Renal pelvis (tissue), 4 donors: ENCODE results near the gene WNT8B. TPM values are rescaled to one million over a fixed set of nuclear protein-coding genes. Genes with fewer than 3 reads are reported as not detected.

ENCODE experiments used
- DNase-seq: peaks from one replicate; pipeline ENCODE4 v3.0.0-alpha.2; 2013
- polyA plus RNA-seq, 3 donors: library from polyadenylated mRNA; unstranded; fragments of 120-200 nt; gene quantifications; one replicate each; pipeline ENCODE4 v1.2.1, GENCODE V29; 2013; ENCODE audit not compliant: insufficient read length in 3 of 3

The WNT8B gene
- polyA plus RNA-seq, 3 donors = 0.69 to 0.98 (median 0.74) TPM

DNA sequence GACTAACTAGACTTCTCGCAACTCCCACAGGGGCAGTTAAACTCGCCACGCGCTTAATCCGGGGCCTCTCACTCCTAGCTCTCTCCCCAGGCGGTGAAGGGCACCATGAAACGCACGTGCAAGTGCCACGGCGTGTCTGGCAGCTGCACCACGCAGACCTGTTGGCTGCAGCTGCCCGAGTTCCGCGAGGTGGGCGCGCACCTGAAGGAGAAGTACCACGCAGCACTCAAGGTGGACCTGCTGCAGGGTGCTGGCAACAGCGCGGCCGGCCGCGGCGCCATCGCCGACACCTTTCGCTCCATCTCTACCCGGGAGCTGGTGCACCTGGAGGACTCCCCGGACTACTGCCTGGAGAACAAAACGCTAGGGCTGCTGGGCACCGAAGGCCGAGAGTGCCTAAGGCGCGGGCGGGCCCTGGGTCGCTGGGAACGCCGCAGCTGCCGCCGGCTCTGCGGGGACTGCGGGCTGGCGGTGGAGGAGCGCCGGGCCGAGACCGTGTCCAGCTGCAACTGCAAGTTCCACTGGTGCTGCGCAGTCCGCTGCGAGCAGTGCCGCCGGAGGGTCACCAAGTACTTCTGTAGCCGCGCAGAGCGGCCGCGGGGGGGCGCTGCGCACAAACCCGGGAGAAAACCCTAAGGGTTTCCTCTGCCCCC is 19.5 kb downstream of the WNT8B start:
- peak; percentile 79 for DNase-seq

DNA sequence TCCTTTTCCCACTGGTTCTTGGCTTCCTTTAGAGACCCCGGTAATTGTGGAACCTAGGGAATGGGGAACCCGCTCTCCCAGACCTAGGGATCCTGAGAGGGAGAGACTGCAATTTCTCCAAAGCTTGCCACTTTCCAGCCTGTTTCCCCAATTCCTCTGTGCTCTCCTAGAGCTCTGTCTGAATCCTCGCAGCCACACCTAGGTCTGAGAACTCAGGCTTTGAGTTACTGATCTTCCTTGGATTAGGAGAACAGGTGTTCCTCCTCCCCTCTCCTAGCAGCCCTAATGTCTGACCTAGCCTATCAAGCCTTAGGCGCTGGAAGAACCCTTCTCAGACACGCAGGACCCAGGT is 20.0 kb downstream of the WNT8B start:
- DNase-seq = no peak

DNA sequence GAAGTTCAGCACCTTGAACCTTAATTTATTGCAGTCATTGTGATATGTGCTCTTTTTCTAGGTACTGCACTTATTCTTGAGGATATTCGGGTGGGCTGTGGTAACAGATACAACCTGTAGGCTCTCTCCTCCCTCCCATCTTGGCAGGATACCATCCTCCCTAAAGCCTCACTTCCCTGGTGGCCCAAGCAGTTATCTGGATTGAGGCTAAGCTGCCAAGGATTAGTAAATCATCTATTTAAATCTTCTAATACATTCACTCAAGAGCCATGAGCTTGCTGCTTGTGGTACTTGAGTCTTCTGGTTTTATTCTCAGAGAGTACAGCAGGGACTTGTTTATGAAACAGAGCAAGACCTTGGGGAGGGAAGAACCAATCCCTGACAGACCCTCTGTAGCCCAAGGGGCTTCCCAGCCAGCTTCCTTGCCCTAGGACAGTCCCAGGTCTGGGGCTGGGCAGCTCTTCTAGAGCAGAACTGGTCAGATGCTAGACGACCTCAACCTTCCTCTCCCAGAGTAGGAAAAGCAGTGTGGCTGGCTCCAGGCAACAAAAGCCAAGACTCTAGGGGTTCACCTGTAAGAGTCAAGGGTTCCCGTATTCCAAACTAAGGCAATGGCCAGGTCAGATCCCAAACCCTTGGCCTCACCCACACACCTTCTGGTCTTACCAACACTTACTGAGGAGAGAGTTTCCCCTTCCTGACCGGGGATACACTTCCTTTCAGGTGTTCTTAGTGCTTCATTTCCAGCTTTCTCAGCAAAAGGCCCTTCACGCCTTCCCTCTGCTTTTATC is 21.3 kb downstream of the WNT8B start:
- no peak for DNase-seq

DNA sequence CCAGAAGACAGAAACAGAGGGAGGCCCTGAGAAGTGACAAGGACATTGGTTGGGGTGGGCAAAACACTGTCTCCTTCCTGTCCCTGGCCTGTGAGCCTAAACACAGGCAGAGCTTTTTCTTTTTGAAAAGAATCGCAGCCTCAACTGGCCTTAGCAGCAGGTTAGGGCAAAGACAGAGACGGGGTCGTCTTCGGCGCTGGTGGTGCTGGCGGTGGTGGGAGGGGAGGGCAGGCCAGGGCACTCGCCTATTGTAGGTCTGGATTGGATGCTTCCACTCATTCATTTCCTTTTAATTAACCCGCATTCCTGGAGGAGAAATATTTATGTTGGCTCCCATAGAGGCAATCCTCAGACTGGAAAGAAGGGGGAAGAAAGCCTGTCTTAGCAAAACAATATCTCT is 22.6 kb downstream of the WNT8B start:
- no peak for DNase-seq

DNA sequence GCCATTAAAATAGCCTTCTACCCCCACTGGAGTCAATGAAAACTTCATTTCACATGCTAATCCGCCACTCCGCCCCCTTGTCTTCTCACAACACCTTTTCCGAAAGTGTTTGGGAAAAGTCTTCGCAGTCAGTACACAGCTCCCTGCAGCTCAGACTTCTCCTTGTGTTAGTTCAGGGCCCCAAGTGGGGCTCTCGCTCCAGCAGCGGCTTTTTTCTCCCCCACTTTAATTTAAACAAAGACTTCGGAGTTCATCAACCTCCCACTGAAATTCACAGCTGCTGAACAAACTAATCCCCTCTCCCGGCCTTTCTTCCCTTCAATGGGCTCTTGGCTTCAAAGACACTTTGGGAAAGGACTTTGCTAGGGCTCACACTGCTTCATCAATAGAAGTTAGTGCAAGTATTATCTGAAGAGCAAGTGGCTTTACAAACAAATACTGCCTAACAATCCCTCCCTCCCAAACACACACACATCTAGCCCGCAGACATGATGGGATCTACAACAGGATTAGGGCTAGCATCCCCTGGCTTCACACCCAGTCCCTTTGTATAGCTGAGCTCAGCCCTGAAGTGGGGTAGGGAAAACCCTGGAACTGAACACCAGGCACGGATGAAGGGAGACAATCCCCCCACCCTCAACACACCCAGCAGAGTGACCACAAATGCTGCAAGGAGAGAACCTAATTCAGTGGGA is 23.1 kb downstream of the WNT8B start:
- DNase-seq = no peak

DNA sequence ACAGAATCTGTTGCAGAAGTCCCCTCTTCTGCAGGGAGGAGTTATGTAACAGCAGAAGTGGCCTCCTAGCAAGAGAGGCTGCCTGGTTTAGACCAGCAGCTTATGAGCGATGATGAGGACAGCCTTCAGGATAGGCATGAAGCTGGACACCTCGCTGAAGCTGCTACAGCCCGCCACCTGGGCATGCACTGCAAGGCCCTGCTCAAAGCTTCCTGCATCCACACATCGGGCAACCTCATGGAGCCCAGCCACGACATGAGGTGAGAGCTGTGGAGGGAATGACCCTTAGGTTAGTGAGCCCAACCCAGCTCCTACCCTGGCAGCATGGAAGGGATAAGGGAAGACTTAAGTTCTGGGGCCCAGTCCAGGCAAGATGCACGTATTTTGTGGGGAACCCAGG is 24.7 kb downstream of the WNT8B start:
- no peak for DNase-seq

DNA sequence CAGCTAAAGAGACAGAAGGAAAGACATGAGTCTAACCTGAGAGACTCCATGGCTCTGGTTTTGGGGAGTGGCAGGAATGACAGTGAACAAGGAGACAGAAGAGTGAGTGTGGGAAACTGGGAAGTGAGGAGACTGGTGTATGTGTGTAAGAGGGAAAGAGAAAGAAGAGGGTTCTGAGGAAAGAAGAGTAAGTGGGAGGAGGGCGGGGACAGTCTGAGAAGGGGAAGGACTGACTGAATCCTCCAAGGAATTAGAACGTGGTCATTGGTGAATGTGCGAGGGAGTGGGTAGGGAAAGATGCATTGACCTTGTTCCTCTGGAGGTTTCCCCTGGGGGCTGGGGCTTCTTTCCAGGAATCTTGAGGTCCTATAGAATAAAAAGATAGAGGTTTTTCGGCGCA is 26.6 kb downstream of the WNT8B start:
- DNase-seq = no peak

DNA sequence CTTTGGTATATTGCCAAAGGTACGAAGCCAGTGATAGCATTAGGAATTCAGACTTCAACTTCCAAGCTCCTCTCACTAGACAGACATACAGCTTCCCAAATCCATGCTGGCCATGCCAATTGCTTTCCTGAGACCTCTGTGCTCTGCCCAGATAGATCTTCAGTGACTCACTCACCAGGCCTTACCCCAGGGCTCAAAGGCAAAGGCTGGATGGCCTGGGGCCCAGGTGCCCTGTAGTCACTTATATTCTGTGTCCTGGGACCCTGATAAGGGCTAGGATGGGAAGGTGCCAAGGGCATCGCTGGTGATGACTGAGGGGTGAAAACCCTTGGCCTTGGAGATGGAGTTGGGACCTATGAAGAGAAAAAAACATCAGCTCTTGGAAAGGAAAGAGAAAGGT is 27.7 kb downstream of the WNT8B start:
- no peak for DNase-seq

DNA sequence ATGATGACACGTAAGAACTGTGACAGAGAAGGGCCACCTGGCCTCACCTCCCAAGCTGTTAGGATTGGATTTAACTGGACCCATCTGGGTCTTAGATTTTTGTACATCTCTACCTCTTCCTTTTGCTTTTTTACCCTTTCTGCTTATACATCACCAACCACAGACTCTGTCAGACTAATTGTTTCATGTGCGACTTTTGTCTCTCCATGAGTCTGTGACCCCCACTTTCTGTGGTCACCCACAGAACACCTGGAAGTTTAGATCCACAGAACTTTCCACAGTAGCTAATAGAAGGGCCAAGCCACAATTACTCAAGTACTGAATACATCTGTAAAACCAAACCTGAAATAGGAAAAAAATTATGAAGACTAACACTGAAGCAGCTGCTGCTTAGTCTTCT is 33.8 kb downstream of the WNT8B start:
- DNase-seq = no peak

DNA sequence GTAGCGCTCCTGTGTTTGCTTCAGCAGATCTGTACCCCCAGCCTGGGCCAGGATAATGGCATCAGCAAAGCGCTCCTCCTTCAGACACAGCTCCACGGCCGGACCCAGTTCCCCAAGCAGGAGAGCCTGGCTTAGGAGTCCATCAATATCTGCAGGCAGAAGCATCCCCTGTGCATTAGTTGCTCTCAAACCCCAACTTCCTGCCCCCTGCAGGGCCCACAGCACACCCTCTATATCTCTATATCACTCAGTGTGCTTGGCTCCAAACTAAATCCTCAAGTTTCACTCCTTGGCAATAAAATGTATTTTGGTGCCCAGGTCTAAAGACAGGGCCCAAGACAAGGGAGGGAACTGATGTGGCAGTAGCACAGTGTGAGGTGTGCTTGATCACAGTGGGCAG is 35.2 kb downstream of the WNT8B start:
- no peak for DNase-seq

DNA sequence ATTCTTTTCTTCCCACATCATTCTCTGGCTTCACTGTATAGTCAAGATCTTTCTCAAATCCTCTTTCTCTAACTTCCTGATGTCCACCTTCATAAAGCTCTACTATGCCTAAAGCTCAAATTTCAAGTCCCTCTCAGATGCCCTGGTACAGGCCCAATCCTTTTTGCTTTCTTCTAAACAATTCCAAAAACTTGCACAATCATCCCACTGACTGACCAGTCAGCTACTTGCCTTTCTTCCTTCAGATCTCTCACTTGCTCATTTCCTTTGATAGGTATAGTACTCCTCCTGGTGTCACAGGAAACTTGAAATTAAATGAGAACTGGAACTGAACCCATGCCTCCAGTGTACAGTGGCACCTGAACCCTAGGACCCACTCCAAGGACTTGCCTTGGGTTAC is 38.6 kb downstream of the WNT8B start:
- no peak for DNase-seq

DNA sequence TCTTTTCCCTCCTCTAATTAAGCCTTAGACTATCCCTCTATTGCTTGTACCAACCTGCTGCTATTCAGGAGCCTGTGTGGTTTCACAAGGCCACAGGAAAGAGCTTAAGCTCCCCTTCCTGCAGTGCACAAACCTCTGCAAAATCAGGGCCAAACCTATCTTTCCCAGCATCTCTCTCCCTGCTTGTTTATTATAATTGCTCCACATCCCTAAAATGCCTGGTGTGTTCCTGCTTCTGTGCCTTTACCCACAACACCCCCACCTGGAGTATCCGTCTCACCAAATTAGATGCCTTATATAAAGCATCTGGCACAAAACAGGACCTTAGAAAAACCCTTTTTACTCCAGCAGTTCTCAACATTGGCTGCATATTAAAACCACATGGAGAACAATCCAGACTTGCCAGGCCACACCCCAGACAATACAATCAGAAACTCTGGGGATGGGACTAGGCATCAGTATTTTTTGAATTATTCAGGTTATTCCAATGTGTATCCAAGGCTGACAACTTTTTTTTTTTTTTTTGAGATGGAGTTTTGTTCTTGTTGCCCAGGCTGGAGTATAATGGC is 40.2 kb downstream of the WNT8B start:
- no peak for DNase-seq

DNA sequence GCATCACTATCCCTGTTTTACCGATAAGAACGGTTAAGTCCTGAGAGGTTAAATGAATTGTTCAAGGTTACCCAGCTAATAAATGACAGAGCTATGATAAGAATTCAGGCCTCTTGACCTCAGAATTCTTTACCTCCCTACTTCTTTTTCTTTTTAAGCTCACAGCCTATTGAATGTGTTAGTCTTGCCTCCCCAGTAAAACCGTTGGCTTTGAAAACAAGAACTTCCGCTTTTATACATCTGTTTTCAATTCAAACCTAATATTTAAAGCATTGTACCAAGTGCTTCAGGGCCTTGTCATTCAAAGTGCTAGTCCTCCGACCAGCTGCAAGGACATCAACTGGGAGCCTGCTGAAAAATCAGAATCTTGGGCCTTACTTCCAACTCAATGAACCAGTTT is 41.3 kb downstream of the WNT8B start:
- DNase-seq = peak; percentile 61

DNA sequence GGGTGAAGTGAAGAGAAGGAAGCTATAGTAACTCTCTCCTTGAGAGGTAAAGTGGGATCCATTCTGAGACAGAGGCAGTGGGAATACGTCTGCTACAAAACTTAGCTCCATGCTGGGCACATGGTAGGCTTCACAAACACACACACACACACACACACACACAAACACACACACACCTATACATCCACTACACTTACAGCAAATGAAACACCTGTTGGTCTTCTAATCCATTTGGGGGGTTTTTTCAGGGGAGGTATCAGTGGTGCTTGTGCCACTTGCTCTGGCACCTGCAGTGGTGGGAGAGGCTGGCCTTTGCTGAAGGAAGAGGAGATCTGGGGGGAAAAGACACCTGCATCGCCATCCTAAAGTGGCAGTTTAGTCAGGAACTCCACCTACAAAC is 42.4 kb downstream of the WNT8B start:
- no peak for DNase-seq

DNA sequence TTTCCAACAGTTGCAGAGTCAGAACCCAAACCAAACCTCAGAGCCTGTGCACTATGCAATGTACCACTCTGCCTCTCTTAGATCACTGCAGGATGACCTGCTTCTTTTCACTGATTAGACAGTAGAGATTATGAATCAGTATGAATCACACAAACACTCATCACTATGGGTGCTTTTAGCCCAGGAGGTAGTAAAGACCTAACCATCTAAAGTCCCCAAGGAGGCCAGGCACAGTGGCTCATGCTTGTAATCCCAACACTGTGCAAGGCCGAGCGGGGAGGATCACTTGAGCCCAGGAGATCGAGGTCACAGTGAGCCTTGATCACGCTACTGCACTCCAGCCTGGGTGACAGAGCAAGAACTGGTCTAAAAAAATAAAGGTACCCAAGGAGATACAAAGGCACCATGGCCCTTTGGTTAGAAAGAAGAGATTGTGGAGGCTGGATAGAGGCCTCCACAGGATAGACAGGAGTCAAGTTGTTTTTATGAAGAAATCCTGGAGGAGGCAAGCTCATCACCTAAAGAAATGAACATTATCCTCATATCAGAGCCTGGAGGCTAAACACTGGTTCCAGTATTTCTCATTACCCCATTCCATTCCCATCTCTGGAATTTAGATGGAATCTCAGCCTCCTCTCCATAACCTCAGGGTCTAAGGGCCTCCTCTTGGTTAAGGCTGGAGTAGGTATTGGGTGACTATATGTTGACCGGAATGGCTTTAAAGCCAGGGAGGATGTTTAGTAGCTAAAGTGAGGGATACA is 44.0 kb downstream of the WNT8B start:
- no peak for DNase-seq

DNA sequence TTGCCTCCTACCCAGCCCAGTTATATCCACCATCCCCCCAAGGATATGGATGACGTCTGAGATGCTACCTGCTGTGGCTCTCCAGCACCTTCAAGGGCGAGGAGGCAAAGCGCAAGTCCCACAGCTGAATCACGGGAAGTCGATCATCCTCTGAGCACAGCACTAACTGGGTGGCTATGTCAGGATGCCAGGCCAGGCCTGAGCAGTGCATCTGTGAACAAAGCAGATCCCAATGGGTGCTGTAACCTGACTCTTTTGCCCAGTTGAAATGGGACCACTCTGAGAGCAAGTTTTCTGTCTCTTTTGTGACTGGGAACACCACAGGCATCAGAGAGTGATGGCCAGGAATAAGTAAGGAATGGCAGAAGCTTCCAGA is 44.5 kb downstream of the WNT8B start:
- DNase-seq = no peak

DNA sequence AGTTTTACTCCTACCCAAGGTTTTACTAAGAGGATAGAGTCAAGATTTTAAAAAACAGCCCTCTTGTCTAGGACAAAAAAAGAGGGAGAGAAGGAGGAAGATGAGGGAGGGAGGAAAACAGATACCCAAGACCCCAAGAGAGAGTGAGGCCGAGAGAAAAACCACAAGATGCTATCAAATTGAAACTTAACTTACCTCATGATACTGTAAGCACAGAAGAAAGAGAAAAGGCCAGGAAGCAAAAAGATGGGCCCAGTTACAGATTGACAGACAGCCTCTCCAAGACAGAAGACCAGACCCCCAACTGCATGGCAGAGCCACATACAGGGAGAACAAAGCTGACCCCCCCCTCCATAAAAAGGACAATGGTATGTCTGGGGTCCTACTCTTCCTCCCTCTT is 45.5 kb downstream of the WNT8B start:
- DNase-seq = no peak

DNA sequence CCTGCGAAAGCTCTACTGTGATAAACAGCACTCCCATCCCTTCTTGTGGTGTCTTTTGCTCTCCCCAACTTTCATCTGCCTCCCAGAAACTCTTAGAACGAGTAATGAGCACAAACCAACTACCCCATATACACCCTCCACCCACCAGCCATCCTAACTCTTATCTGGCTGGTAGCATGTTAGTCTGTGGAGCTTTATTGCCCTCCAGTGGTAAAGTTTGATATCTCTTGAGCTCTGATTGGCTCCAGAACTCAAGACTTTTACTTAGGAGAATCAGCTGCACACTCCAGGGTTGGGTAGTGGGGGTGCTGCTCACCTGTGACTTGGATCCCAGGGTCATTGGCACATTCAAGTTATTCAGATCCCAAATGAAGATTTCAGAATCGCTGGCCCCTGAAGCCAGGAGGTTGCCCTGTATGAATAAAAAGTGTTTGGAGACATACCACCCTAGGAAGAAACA is 45.9 kb downstream of the WNT8B start:
- no peak for DNase-seq

DNA sequence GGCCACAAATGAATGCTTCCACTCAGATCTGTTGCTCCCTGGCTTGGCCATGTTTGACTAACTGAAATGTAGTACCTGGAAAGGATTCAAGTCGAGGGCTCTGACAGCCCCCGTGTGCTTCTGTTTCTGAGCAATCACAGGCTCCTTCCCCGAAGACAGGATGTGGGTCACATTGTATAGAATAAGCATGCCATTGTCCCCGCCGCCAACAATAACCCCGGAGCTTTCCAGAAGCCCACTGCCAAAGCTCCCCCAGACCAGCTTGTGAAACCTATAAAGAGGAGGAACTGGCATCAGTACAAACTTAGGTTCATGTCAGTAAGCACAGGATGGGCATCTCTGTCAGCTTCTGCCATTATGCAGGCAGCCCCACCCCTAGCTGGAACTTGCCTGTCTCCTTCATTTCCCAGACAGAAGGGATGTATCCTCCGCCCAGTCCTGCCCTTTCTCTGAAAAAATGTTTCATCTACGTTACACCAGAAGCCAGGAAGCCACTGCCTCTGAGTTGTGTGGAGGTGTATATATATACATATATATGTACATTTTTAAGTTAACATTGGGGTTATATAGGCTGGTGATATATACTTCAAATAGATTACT is 46.5 kb downstream of the WNT8B start:
- DNase-seq = no peak

DNA sequence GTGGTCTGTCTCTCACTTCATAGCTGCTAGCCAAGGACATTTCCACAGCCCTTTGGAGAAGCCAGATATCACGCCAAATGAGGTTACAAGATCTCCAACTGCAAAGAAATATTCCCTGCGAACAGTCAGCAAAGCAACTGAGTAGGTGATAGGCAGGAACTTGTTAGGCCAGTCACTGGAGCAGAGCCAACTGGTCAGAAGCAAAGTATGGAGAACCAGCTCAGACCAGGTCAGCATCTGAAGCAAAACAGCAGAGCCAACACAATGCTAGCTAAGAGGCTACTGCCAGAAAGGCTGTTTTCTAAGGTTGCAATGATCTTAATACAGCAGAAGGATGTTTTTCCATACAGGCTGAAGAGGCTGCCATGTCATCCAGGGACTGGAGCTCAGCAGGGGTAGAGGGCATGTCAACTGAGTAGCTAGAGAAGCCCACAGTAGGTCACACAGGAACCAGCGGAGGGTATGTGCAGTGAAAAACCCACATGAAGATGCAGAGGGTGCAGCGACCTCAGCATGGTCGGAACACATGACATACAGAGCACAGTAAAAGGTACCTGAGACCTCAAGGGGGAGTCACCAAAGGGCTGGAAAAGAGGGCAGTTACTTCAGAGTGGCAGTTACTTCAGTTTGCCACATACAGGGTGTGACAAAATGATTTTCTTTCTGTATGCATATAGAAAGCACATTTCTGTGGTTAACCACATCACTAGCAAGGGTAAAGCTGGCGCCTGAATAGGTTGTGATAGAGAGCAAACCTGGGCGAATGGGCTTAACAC is 47.9 kb downstream of the WNT8B start:
- no peak for DNase-seq

DNA sequence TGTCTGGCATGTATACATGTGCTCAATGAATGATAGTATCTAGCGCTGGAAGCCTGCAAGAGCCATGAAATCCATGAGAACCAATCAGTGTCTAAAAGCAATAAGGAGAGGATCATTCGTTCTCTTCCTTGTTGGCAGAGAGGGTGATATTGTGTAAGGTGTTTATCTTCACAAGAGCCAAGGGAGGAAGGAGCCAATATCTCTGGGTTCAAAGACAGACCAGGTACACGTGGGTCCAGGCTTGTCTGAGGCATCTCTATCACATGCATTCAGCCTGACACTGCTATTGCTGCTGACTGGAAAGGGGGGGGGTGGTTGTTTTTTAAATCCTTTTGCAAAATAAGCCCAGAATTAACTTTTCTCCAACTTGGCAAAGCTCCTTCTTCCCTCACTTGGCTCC is 52.8 kb downstream of the WNT8B start:
- no peak for DNase-seq
